Right kidney (tissue), 1 donor: Measurements from ENCODE around the gene PARS2.

ENCODE experiments used
- DNase-seq: peaks from one replicate; pipeline ENCODE4 v3.0.0-alpha.2; 2016

Gene PARS2

DNA sequence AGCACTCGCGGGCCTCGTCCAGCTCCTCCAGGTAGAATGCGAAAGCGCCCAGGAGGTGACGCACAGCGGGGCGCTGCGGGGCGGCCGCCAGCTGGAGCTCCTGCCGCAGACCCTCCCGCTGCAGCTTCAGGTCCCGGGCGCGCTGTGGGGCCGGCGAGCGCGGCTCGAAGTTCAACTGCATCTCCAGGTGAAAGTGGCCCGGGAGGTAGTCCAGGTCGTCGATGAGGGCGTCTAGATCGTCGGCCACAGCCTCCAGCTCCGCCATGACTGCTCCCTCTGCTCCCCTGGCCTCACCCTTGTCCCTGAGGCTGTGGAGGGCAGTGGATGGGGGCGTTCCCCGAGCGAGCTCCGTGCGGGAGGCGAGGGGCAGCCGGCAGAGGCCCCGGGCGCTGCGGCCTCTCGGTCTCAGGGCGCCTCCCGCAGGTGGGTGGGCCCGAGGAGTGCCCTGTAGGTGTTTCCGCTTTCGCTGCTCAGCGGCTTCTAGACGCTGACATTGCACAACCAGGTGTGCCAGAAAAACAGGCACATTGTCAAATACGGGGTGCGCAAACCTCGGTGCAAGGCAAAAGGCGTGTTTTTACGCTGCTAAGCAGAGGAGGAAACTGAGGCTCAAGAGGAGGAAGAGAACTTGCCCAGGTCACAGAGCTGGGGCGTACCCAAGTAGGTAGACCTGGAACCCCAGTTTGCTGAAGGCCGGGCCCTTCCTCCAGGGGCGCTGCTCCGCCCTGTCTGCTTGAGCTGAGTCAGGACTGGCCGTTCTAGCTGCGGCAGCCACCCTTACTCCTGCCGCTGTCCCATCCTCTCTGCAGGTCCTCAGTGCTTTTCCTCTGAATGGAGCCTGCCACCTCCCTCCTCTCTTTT, 36.8 kb upstream of the PARS2 start, which contains the start of gene TTC22:
TTC22 (minus strand) TSS at position 425 of the 861 bp plus-strand sequence; CDS start at position 265, 160 bp downstream.
- peak; percentile 81 for DNase-seq

DNA sequence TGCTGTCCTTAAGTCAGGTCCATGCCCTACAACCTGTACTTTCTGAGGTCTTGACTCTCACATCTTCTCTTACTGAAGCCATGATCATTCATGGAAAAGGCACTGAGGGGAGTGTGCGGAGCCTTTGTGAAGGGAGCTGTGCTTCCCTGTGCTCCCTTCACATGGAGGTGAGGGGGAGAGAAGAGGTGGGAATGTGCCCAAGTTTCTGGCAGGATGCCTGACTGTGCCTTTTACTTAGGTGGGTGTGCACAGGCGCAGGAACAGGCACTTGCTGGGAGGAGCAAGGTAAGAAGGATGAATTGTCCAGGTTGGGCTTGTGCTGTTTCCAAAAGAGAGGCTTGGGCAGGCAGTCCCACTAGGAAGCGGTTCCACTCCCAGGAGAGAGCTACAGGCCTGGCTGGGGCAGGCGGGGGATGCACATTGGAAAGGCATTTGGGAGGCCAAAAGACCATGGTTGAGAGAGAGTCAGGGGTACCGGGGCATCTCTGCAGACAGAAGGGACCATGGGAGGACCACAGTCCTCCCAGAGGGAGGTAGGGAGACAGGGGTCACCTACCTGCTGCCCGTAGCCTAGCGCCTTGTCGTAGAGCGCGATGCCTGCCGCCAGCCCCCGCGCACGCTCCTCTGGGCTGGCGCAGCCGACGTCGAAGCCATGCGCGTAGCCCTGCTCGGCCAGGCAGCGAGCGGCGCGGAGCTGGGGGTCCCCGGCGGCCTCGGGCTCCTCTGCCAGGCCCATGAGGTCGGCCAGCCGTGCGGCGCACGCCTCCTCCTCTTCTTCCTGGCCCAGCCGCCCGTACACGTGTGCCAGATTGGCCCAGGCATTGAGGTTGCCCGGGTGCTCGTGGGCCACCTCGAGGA, 35.9 kb upstream of the PARS2 start:
- DNase-seq: no peak

GRCh38 chr1:54798769-54799641, 34.7 kb upstream of the PARS2 start:
- no peak for DNase-seq

GRCh38 chr1:54798206-54798605, 33.9 kb upstream of the PARS2 start:
- DNase-seq: no peak

DNA sequence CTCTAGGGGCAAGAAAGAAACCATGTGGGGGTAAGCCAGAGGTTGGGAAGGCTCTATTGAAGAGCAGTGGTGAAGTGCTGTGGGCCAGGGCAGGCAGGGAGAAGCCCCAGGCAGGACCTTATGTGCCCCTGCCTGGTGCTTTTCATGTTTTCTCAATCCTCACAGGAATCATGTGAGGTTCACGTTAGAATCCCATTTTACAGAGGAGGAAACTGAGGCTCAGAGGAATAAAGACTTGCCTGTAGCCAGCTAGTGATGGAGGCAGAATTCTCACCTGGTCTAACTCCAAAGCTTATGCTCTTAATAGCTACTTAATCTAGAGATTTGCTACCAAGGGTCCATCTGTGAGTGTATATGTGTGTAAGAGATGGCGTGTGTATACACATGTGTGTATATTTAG, 32.6 kb upstream of the PARS2 start:
- no peak for DNase-seq

DNA sequence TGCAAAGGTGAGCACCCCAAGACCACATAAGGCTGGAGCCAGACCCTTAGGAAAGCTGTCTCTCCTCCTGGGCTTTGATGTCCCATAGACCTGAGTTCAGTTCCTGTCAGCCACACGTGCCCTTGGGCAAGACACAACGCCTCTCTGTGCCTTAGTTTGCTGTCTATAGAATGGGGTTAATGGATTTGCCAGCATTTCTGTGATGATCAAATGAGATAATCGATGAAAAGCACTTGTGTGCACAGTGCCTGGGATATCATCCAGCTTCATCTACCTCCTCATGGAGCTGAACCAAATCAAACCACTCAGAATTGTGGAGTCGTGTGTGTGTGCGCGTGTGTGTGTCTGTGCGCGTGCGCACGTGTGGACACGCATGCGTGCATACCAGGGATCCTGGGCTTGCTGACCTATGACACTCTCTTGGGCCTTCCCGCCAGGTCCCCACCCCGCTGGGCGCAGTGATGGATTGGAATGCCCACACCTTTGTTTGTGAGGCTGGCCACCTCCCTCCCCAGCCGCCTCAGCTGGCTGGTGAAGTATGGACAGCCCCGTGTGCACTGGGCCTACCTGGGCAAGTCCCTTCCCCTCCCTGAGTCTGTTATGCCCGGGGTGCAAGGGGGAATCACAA, 31.6 kb upstream of the PARS2 start:
- no peak for DNase-seq

- DNase-seq: no peak
These were observed 31.0 kb upstream of the PARS2 start for GRCh38 chr1:54795356-54795665.

GRCh38 chr1:54794451-54795355, 30.4 kb upstream of the PARS2 start:
- no peak for DNase-seq

GRCh38 chr1:54792686-54793282, 28.5 kb upstream of the PARS2 start:
- peak; percentile 65 for DNase-seq

GRCh38 chr1:54791880-54792522, 27.7 kb upstream of the PARS2 start:
- DNase-seq: no peak

- no peak for DNase-seq
These were observed 24.1 kb upstream of the PARS2 start for GRCh38 chr1:54788459-54788858.

- DNase-seq: no peak
These were observed 23.3 kb upstream of the PARS2 start for GRCh38 chr1:54787604-54788003.

- no peak for DNase-seq
These were observed 22.5 kb upstream of the PARS2 start for GRCh38 chr1:54786778-54787177.

- DNase-seq: no peak
These were observed 19.7 kb upstream of the PARS2 start for GRCh38 chr1:54784066-54784465.

- no peak for DNase-seq
These were observed 18.3 kb upstream of the PARS2 start for GRCh38 chr1:54782588-54782987.

DNA sequence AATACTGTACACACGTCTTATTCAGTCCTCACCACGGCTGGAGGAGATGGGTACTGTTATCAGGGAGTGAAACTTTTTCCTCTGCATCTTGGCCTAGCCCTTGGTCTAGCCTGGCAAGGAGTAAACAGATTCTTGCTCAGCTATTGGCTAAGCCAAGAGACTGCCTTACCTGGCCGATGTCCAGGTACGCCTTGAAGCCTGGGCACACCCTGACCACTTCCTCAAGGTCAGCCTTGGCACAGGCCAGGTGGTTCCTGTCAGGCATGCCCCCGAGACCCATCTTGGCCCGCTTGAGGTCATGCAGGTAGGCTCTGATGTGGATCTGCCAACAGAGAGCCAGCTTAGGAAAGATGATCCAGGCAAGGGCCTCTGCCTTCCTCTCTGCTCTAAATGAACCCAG, 17.8 kb upstream of the PARS2 start:
- DNase-seq: no peak

- DNase-seq: peak; percentile 68
These were observed 16.9 kb upstream of the PARS2 start for GRCh38 chr1:54781023-54781723.

GRCh38 chr1:54777431-54777830, 13.1 kb upstream of the PARS2 start:
- DNase-seq: no peak

GRCh38 chr1:54777011-54777410, 12.7 kb upstream of the PARS2 start:
- DNase-seq: no peak
